GM12865 (cell line): ENCODE measurements around the gene SYP.

Experiments used
- DNase-seq: peaks from one replicate; pipeline ENCODE4 v3.0.0; 2010; ENCODE audit warnings: low read depth
- H3K4me3 ChIP-seq: 2 replicates; pipeline ENCODE4 v1.5.1; 2011; ENCODE audit warnings: mild to moderate bottlenecking, low read depth, low read length, control low read depth
- CTCF ChIP-seq: IDR thresholded peaks from 2 replicates; pipeline ENCODE4 v1.5.1; 2011; ENCODE audit warnings: low read length, control low read depth, low read depth, inconsistent platforms; ENCODE audit not compliant: insufficient read depth; ENCODE audit errors: missing control alignments

Gene SYP

GRCh38 chrX:49192722-49193328, 7.2 kb downstream of the SYP start:
- H3K4me3 ChIP-seq: no peak overlapping the region
- peak; percentile 61 for TF ChIP-seq CTCF
- peak; percentile 56 for DNase-seq

GRCh38 chrX:49191574-49192011, 8.4 kb downstream of the SYP start:
- peak overlapping the region; percentile 81 for H3K4me3 ChIP-seq
- peak; percentile 41 for DNase-seq
- no peak for TF ChIP-seq CTCF

GRCh38 chrX:49190821-49191573, 9.0 kb downstream of the SYP start:
- peak overlapping the region; percentile 81 for H3K4me3 ChIP-seq
- TF ChIP-seq CTCF: no peak
- peak; percentile 99 for DNase-seq

GRCh38 chrX:49189606-49190005, 10.4 kb downstream of the SYP start:
- H3K4me3 ChIP-seq: peak overlapping the region; percentile 58
- TF ChIP-seq CTCF: no peak
- no peak for DNase-seq

- no peak for DNase-seq
- no peak overlapping the region for H3K4me3 ChIP-seq
- no peak for TF ChIP-seq CTCF
These were observed 11.4 kb downstream of the SYP start for GRCh38 chrX:49188468-49189076.

- no peak overlapping the region for H3K4me3 ChIP-seq
These were observed 12.5 kb downstream of the SYP start for GRCh38 chrX:49187526-49187925.

More at GRCh38 chrX:49187526-49187925, 12.5 kb downstream of the SYP start:
- TF ChIP-seq CTCF: no peak
- DNase-seq: no peak
